Measurements from ENCODE around the gene ARF6.
A peak's percentile ranks its signal among the peaks of the same experiment; 100 is the strongest.

The ARF6 gene

GRCh38 chr14:49888293-49888692 lies 4.6 kb upstream of the ARF6 start:
- TF ChIP-seq PBX3 (CRISPR knock-in tag; IDR thresholded peaks at IDR 0.05) = no peak
- TF ChIP-seq ZNF639 (tag by site-specific recombination; IDR thresholded peaks at IDR 0.05) = no peak
- TF ChIP-seq ZNF692 (tag by site-specific recombination; IDR thresholded peaks at IDR 0.05) = no peak
- TF ChIP-seq OSR2 (tag by site-specific recombination; IDR thresholded peaks at IDR 0.05) = peak; percentile 38; the same call in 1 of the 2 replicates
- TF ChIP-seq ZNF623 (tag by site-specific recombination; IDR thresholded peaks at IDR 0.05) = no peak
- TF ChIP-seq ZNF280D (tag by site-specific recombination; IDR thresholded peaks at IDR 0.05) = no peak
- TF ChIP-seq FEZF1 (tag by site-specific recombination; IDR thresholded peaks at IDR 0.05) = peak; percentile 43
- TF ChIP-seq PRDM6 (tag by site-specific recombination; IDR thresholded peaks at IDR 0.05) = peak; percentile 49; the same call in 1 of the 2 replicates
- TF ChIP-seq ZNF843 (tag by site-specific recombination; IDR thresholded peaks at IDR 0.05) = peak; percentile 57; the same call in 1 of the 2 replicates
- peaks cover 5% of the 10 kb centered on the region; the same call in 1 of the 2 replicates for H3K4me1 ChIP-seq (ENCODE audit: control insufficient read depth, insufficient read depth, low read length)
- ChIA-PET CTCF (interaction anchor here (0.6 to 1.2 kb wide), 4 partner anchors 8 to 250 kb away, joined by 3 to 5 read pairs (median 3); no protein-coding TSS in a partner anchor), POLR2A (no interaction called here)
- no peaks in the 10 kb centered on the region for H3K9me3 ChIP-seq (ENCODE audit: control insufficient read depth, insufficient read depth, low read depth, low read length)
- H3K27ac ChIP-seq (ENCODE audit: extremely low read depth, low read depth, low read length) = no peak overlapping the region
- H3K4me3 ChIP-seq (ENCODE audit: low read depth, low read length) = no peak overlapping the region
- no peaks in the 10 kb centered on the region for H3K36me3 ChIP-seq (ENCODE audit: control insufficient read depth in 2 of 2, insufficient read depth in 1 of 2, low read length in 2 of 2)

- peaks cover 5% of the 10 kb centered on the region; the same call in 1 of the 2 replicates for H3K4me1 ChIP-seq (ENCODE audit: control insufficient read depth, insufficient read depth, low read length)
- CTCF ChIA-PET = interaction anchor here (0.6 to 2.1 kb wide), 7 partner anchors 10 to 213 kb away, joined by 3 to 12 read pairs (median 4); no protein-coding TSS in a partner anchor
- H3K36me3 ChIP-seq (ENCODE audit: control insufficient read depth in 2 of 2, insufficient read depth in 1 of 2, low read length in 2 of 2) = peaks cover 3 to 27% of the 10 kb centered on the region in 2 experiments; a peak in 2 of 3 replicates
- H3K27ac ChIP-seq (ENCODE audit: extremely low read depth, low read depth, low read length) = peak overlapping the region; percentile 99
- POLR2A ChIA-PET = interaction anchor here (0.7 to 2.5 kb wide), 12 partner anchors 11 to 224 kb away, joined by 3 to 20 read pairs (median 4); partner anchors contain the start of genes NEMF and VCPKMT
- H3K9me3 ChIP-seq (ENCODE audit: control insufficient read depth, insufficient read depth, low read depth, low read length) = no peaks in the 10 kb centered on the region
- H3K4me3 ChIP-seq (ENCODE audit: low read depth, low read length) = peak overlapping the region; percentile 90
- 0 out of 2 replicates have a peak, but pooled peaks have one; percentile 18 for TF ChIP-seq EGR2 (tag by site-specific recombination; IDR thresholded peaks at IDR 0.05; ENCODE audit: low read depth)
- TF ChIP-seq ZNF830 (tag by site-specific recombination; IDR thresholded peaks at IDR 0.05; ENCODE audit: low read depth) = no peak
- 0 out of 2 replicates have a peak, but pooled peaks have one; percentile 25 for TF ChIP-seq KLF8 (tag by site-specific recombination; IDR thresholded peaks at IDR 0.05)
- peak; percentile 57; the same call in 1 of the 2 replicates for TF ChIP-seq ZFHX2 (tag by site-specific recombination; conservative IDR thresholded peaks at IDR 0.05)
- 0 out of 2 replicates have a peak, but pooled peaks have one; percentile 11 for TF ChIP-seq WT1 (tag by site-specific recombination; IDR thresholded peaks at IDR 0.05)
- TF ChIP-seq ZNF18 (tag by site-specific recombination; IDR thresholded peaks at IDR 0.05) = no peak
- no peak for TF ChIP-seq ZBTB6 (tag by site-specific recombination; IDR thresholded peaks at IDR 0.05)
- no peak for TF ChIP-seq ZNF366 (tag by site-specific recombination; conservative IDR thresholded peaks at IDR 0.05)
- no peak for TF ChIP-seq KLF16 (tag by site-specific recombination; IDR thresholded peaks at IDR 0.05)
- no peak for TF ChIP-seq ZBTB10 (tag by site-specific recombination; IDR thresholded peaks at IDR 0.05)
Observed at GRCh38 chr14:49892301-49892635, 614 bp upstream of the ARF6 start.
